HL-60/S4 treated with retinoic acid at 250 ng/mL for 4 days and 3 days (cell line): ENCODE results near the gene SPDYE16.
"Not testable (repeated sequence)": the region's sequence is repeated elsewhere in the genome, so short reads cannot be mapped to it uniquely, and the experiment has no call there.

Experiments
- in situ Hi-C: fragments of 300-500 bp; cut with MboI; formaldehyde crosslinking; loops from 2 replicates; pipeline ENCODE4 v1.7.0; 2022; ENCODE audit warnings: low sequenced_read_pairs

SPDYE16 gene

DNA sequence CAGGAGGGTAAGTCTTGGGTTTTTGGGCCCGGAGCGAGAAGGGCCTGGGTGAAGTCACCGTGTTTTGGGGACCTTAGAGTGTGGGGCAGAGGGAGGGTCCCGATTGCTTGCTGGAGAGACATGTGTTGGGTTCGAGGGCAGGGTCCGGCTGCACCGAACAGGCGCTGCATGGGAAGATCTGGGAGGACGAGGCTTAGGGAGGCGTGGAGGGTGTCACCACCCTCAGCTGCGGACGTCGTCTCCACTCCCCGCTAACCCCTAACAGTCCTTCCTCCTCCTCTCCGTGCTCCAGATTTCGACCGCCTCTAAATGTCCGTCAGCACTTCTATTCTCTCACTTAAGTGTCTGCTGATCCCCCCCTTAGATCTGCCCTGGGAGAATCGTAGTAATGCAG, 6.8 kb upstream of the SPDYE16 start:
- in situ Hi-C loops, result not testable (repeated sequence)

DNA sequence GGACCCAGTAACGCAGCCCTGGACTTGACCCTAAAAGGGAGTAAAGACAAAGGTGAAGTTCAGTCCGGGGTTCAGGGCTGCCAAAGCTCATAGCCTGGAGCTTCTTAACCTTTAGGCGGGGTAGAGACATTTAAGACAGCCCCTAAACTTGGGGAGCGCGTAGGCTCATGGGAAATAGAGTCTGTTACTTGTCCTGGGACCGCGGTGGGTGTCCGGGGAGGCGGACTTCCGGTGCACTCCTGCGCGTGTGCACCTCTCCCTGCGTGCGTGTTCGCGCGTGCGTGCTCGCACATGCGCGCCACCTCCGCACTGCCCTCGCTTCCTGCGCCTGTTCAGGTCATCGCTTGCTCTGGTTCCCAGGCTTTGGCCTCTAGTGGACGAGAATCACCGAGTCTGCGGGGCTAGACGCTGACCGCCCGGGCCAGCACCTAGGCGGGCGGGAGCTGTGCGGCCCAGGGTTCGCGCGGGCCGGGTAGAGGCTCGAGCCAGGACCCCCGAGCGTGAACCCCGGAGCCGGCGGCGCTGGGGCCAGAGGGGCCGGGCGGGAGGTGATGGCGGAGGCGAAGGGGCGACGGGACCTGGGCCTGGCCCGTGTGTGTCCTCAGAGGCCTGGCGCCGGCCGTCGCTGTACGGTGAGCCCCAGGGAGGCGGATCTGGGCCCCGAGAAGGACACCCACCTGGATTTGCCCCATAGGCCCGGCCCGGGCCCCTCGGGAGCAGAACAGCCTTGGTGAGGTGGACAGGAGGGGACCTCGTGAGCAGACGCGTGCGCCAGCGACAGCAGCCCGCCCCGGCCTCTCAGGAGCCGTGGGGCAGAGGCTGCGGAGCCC, 6.1 kb upstream of the SPDYE16 start:
- in situ Hi-C loops, result not testable (repeated sequence)

DNA sequence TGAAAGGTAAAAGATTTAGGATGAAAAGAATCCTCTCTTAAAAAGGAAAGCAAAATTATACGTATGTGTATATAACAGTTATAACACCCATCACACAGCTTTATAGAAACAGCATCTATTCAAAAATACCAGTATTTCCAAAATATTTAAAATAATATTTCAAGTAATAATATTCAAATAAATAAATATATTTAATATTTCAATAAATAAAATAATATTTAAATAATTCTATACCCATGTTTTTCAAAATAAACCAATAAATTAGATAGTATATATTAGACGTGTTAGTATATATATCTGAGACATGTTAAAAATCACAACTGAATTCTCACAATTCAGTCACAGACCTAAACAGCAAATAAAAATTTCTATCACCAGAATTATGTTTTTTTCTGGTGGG, 11.5 kb downstream of the SPDYE16 start:
- in situ Hi-C loops, result not testable (repeated sequence)

- in situ Hi-C loops, result not testable (repeated sequence)
Measured at GRCh38 chr7:76526183-76526582, 16.9 kb downstream of the SPDYE16 start.

- in situ Hi-C loops, result not testable (repeated sequence)
Measured at GRCh38 chr7:76516932-76517331, 26.2 kb downstream of the SPDYE16 start.

- in situ Hi-C loops, result no loop called here
Measured at GRCh38 chr7:76515999-76516443, 27.1 kb downstream of the SPDYE16 start.

DNA sequence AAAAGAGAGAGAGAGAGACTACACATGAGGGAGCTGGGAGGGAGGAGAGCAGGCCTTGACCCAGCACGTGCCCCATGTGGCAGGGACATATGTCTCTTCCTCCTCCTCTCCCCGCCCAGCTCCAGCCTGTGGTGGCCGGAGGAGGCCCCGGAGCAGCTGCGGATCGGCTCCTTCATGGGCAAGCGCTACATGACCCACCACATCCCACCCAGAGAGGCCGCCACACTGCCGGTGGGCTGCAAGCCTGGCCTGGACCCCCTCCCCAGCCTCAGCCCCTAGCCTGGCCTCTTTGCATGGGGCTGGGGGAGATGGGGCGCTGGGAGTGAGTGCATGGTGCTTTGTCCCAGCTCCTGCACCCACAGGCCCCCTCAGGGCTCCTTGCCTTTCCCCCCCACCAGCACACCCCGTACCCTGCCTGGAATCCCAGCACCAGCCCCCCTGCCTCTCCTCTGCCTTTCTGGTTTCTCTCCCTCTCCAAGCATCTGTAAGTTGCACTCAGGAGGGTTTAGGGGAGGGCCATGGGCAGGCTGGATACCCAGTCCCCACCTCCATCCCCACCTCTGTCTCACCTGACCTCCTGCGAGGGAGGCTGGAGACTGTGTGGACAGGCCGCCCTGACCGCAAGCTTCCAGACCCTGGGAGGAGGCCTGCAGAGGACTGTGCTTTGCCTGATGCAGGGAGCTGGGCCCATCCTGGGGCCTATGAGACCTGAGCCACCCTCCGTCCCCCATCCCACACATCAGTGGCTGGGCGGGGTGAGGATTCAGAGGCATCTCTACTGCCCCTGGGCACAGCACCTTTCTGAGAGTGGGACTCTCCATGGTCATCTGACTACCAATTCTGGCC, 27.9 kb downstream of the SPDYE16 start:
- in situ Hi-C loops, result no loop called here

DNA sequence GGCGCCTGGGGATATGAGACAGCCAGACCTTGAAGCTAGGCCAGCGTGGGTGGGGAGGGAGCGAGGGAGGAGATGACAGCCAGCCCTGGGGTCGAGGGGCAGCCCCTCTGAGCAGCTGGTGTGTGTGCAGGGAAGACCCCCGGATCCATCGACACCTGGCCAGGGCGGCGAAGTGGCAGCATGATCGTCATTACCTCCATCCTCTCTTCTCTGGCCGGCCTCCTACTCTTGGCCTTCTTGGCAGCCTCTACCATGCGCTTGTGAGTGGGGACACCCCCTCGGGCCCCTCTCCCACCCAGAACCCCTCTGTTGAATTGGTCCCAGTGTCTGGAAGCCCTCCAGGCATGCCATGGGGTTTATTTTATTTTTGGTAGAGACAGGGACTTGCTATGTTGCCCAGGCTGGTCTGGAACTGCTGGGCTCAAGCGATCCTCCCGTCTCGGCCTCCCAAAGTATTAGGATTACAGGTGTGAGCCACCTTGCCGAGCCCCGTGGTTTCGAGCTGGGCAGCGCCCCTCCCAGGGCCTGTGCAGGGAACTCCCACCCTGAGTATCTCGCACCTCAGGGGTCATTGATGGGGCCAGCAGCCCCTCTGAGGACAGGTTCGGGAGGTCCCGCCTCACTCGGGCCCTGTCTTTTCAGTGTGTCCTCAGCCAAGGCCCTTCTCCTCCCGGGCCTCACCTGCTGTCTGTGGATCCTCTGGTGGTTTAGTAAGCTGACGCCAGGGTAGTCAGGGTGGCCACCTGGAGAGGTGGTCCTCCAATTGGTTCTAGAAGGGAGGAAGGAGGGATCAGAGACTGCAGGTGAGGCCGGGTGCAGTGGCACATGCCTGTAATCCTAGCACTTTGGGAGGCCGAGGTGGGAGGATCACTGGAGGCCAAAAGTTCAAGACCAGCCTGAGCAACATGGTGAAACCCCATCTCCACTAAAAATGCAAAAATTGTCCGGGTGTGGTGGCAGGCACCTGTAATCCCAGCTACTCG, 29.0 kb downstream of the SPDYE16 start:
- in situ Hi-C loops, result no loop called here

GRCh38 chr7:76512941-76513816, 29.9 kb downstream of the SPDYE16 start:
- in situ Hi-C loops, result no loop called here

- in situ Hi-C loops, result not testable (repeated sequence)
Measured at GRCh38 chr7:76511911-76512885, 30.9 kb downstream of the SPDYE16 start.

- in situ Hi-C loops, result not testable (repeated sequence)
Measured at GRCh38 chr7:76511200-76511910, 31.7 kb downstream of the SPDYE16 start.

DNA sequence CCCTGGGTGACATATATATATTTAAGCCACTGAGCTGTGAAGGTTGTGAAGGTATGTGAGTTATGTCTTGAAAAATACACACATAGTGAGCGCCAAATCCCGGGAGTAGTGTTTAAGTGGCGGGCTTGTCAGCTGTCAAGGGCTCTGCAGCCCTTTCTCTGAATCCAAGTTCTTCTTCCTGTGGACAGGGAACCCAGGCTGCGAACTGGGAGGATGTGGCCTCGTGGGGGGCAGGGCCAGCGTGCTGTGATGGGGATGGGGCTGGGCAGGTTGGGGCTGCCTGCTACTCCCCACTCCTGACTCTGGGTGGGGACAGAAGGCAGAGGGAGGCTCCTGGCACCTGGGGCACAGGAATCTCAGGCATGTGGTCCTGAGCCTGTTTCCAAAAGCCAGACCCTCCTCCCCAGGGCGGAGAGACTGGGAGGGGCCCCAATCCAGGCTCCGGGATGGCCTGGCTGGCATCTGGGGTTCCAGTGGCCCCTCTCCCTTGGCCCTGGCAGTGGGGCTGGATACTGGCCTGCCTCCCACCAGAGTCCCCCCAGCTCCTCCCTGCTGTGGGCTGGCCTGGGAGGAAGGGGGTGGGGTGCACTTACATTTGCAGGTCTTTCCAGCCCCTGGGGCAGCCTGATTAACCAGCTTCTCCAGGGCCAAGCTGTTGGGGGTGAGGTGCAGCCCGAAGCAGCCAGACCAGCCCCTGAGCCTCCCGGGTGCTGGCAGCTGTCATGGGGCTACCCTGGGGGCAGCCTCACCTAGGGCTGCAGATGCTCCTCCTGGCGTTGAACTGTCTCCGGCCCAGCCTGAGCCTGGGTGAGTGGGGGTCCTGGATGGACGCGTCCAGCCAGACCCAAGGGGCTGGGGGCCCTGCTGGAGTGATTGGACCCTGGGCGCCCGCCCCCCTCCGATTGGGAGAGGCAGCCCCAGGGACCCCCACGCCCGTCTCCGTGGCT, 32.9 kb downstream of the SPDYE16 start, which contains the start of gene UPK3B:
UPK3B (plus strand) TSS at position 622 of the 947 bp plus-strand sequence; CDS start at position 723, 101 bp downstream.
- in situ Hi-C loops, result no loop called here

- in situ Hi-C loops, result no loop called here
Measured at GRCh38 chr7:76507723-76508406, 35.2 kb downstream of the SPDYE16 start.

DNA sequence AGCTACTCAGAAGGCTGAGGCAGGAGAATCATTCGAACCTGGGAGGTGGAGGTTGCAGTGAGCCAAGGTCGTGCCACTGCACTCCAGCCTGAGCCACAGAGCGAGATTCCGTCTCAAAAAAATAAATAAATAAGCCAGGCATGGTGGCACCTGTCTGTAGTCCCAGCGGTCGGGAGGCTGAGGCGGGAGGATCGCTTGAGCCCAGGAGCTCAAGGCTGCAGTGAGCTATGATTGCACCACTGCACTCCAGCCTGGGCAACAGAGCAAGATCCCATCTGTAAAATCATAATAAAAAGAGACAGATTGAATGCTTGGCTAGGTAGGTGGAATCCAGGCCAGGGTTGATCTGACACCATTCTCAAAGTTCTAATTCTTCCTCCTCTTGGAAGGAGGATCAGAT, 36.5 kb downstream of the SPDYE16 start:
- in situ Hi-C loops, result not testable (repeated sequence)

- in situ Hi-C loops, result no loop called here
Measured at GRCh38 chr7:76506081-76506440, 37.0 kb downstream of the SPDYE16 start.
